Astrocyte (in vitro differentiated cells and primary cell): Measurements from ENCODE around the gene NUP93. TPM values are rescaled to one million over a fixed set of nuclear protein-coding genes. Genes with fewer than 3 reads are reported as not detected.

Experiments used
- DNase-seq: peaks from one replicate; pipeline ENCODE4 v3.0.0-alpha.2; 2010; ENCODE audit warnings: low read depth
- FAIRE-seq: peaks from 2 replicates; lab custom pipeline; 2011; peaks lifted over from hg19 to GRCh38; lab: Jason Lieb, UNC
- H2AFZ ChIP-seq: 2 replicates; pipeline ENCODE4 v1.6.0; 2012; ENCODE audit warnings: low read depth, low read length, inconsistent platforms
- H3K27ac ChIP-seq: 2 replicates; pipeline ENCODE4 v1.5.1; 2011; ENCODE audit warnings: low read depth, low read length, inconsistent platforms
- H3K27me3 ChIP-seq: 2 replicates; pipeline ENCODE4 v1.6.0; 2011; ENCODE audit warnings: low read length, inconsistent platforms; ENCODE audit not compliant: insufficient read depth
- H3K36me3 ChIP-seq: 2 replicates; pipeline ENCODE4 v1.5.1; 2011; ENCODE audit warnings: low read length, inconsistent platforms; ENCODE audit not compliant: insufficient read depth
- H3K4me1 ChIP-seq: 2 replicates; pipeline ENCODE4 v1.5.1; 2011; ENCODE audit warnings: low read length, inconsistent platforms; ENCODE audit not compliant: insufficient read depth
- H3K4me2 ChIP-seq: 2 replicates; pipeline ENCODE4 v1.6.0; 2012; ENCODE audit warnings: low read length, inconsistent platforms
- H3K4me3 ChIP-seq: 2 replicates; pipeline ENCODE4 v1.5.1; 2011; ENCODE audit warnings: low read depth, mild to moderate bottlenecking, low read length, inconsistent platforms; ENCODE audit not compliant: insufficient read depth
- H3K79me2 ChIP-seq: 2 replicates; pipeline ENCODE4 v1.6.0; 2012; ENCODE audit warnings: mild to moderate bottlenecking, low read length, inconsistent platforms; ENCODE audit not compliant: insufficient read depth
- H3K9ac ChIP-seq: 2 replicates; pipeline ENCODE4 v1.6.0; 2012; ENCODE audit warnings: mild to moderate bottlenecking, low read length, inconsistent platforms
- H3K9me3 ChIP-seq: 2 replicates; pipeline ENCODE4 v1.5.1; 2012; ENCODE audit warnings: low read depth, mild to moderate bottlenecking, low read length, inconsistent platforms; ENCODE audit not compliant: insufficient read depth
- H4K20me1 ChIP-seq: 2 replicates; pipeline ENCODE4 v1.6.0; 2012; ENCODE audit warnings: low read length, inconsistent platforms; ENCODE audit not compliant: insufficient read depth
- H3K27ac Mint-ChIP-seq: one replicate; pipeline ENCODE4 v1.8.0; 2021; ENCODE audit warnings: mild to moderate bottlenecking, mixed read lengths; ENCODE audit not compliant: unreplicated experiment
- H3K27me3 Mint-ChIP-seq: one replicate; pipeline ENCODE4 v1.8.0; 2021; ENCODE audit warnings: low read depth, mixed read lengths; ENCODE audit not compliant: unreplicated experiment
- H3K36me3 Mint-ChIP-seq: one replicate; pipeline ENCODE4 v1.8.0; 2021; ENCODE audit warnings: low read depth, mixed read lengths; ENCODE audit not compliant: unreplicated experiment
- H3K4me1 Mint-ChIP-seq: one replicate; pipeline ENCODE4 v1.8.0; 2021; ENCODE audit warnings: low read depth, mixed read lengths; ENCODE audit not compliant: unreplicated experiment
- H3K4me3 Mint-ChIP-seq: one replicate; pipeline ENCODE4 v1.8.0; 2021; ENCODE audit warnings: mild to moderate bottlenecking, moderate library complexity, mixed read lengths; ENCODE audit not compliant: unreplicated experiment
- H3K9me3 Mint-ChIP-seq: one replicate; pipeline ENCODE4 v1.8.0; 2021; ENCODE audit warnings: mild to moderate bottlenecking, mixed read lengths; ENCODE audit not compliant: unreplicated experiment
- EZH2 ChIP-seq: IDR thresholded peaks from 2 replicates; pipeline ENCODE4 v1.6.1; 2012; ENCODE audit warnings: mild to moderate bottlenecking, low read length, inconsistent platforms; ENCODE audit not compliant: insufficient read depth
- total RNA-seq: library from RNA; stranded (reverse); gene quantifications from 2 replicates; pipeline ENCODE4 v1.2.1, GENCODE V29; 2021
- TF ChIP-seq, protein P1 (sequence below): IDR thresholded peaks from 2 replicates; pipeline ENCODE4 v1.5.1; 2011; ENCODE audit warnings: low read depth, mild to moderate bottlenecking, inconsistent platforms, low read length, moderate library complexity; ENCODE audit not compliant: insufficient read depth

Gene NUP93
- total RNA-seq, 1 donor from 2014 or later = 89.3 TPM

GRCh38 chr16:56755038-56755437 lies 25.1 kb downstream of the NUP93 start:
- DNase-seq (no peak), FAIRE-seq (no peak)
- no peaks in the 10 kb centered on the region for H3K4me1 ChIP-seq
- Mint-ChIP-seq H3K4me3 (no peak overlapping the region), H3K27ac (no peak overlapping the region), H3K36me3 (peaks cover 16% of the 10 kb centered on the region), H3K9me3 (peaks cover 4% of the 10 kb centered on the region), H3K4me1 (peaks cover 6% of the 10 kb centered on the region), H3K27me3 (no peaks in the 10 kb centered on the region)
- no peak overlapping the region for H3K9ac ChIP-seq
- no peaks in the 10 kb centered on the region for H3K27me3 ChIP-seq
- no peaks in the 10 kb centered on the region for H3K9me3 ChIP-seq
- TF ChIP-seq EZH2 = no peak
- TF ChIP-seq, protein P1, sequence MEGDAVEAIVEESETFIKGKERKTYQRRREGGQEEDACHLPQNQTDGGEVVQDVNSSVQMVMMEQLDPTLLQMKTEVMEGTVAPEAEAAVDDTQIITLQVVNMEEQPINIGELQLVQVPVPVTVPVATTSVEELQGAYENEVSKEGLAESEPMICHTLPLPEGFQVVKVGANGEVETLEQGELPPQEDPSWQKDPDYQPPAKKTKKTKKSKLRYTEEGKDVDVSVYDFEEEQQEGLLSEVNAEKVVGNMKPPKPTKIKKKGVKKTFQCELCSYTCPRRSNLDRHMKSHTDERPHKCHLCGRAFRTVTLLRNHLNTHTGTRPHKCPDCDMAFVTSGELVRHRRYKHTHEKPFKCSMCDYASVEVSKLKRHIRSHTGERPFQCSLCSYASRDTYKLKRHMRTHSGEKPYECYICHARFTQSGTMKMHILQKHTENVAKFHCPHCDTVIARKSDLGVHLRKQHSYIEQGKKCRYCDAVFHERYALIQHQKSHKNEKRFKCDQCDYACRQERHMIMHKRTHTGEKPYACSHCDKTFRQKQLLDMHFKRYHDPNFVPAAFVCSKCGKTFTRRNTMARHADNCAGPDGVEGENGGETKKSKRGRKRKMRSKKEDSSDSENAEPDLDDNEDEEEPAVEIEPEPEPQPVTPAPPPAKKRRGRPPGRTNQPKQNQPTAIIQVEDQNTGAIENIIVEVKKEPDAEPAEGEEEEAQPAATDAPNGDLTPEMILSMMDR = no peak
- no peak overlapping the region for H3K4me2 ChIP-seq
- H3K27ac ChIP-seq = no peak overlapping the region
- H4K20me1 ChIP-seq = no peaks in the 10 kb centered on the region
- H3K4me3 ChIP-seq = no peak overlapping the region
- H3K79me2 ChIP-seq = peaks cover 67% of the 10 kb centered on the region
- no peak overlapping the region for H2AFZ ChIP-seq
- H3K36me3 ChIP-seq = no peaks in the 10 kb centered on the region

DNA sequence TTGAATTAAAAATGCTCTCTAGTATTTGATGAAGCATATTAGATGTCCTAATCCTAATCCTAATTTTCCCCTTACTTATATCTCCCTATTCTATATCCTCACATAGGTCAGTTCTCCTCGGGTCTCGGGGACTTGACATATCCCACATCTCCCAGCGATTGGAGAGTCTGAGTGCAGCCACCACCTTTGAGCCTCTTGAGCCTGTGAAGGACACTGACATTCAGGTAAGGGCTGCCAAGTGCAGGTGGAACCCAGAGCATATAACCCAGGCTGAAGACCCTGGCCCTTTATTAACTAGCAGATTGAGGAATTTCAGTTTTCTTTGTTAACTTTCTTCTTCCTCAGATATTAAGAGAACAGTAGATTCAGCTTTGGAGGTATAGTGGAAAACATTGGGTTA lies 28.5 kb downstream of the NUP93 start:
- DNase-seq (no peak), FAIRE-seq (no peak)
- H3K4me2 ChIP-seq = no peak overlapping the region
- no peak overlapping the region for H2AFZ ChIP-seq
- TF ChIP-seq EZH2 = no peak
- TF ChIP-seq, protein P1 = no peak
- H3K27ac ChIP-seq = no peak overlapping the region
- H3K9ac ChIP-seq = no peak overlapping the region
- Mint-ChIP-seq H3K27me3 (no peaks in the 10 kb centered on the region), H3K4me3 (no peak overlapping the region), H3K36me3 (peaks cover 22% of the 10 kb centered on the region), H3K9me3 (peaks cover 4% of the 10 kb centered on the region), H3K27ac (no peak overlapping the region), H3K4me1 (peaks cover 3% of the 10 kb centered on the region)
- no peaks in the 10 kb centered on the region for H3K27me3 ChIP-seq
- peaks cover 6% of the 10 kb centered on the region for H3K36me3 ChIP-seq
- H3K79me2 ChIP-seq = peaks cover 42% of the 10 kb centered on the region
- no peaks in the 10 kb centered on the region for H3K9me3 ChIP-seq
- H3K4me1 ChIP-seq = no peaks in the 10 kb centered on the region
- H4K20me1 ChIP-seq = no peaks in the 10 kb centered on the region
- no peak overlapping the region for H3K4me3 ChIP-seq

- no peaks in the 10 kb centered on the region for H3K27me3 Mint-ChIP-seq
Observed at GRCh38 chr16:56758930-56759329, 29.0 kb downstream of the NUP93 start.

More at GRCh38 chr16:56758930-56759329, 29.0 kb downstream of the NUP93 start:
- Histone ChIP-seq H3K9me3 (no peaks in the 10 kb centered on the region), H3K4me3 (no peak overlapping the region), H4K20me1 (no peaks in the 10 kb centered on the region), H3K4me2 (no peak overlapping the region), H3K27ac (no peak overlapping the region), H3K36me3 (peaks cover 6% of the 10 kb centered on the region), H3K79me2 (peaks cover 41% of the 10 kb centered on the region), H3K9ac (no peak overlapping the region), H2AFZ (no peak overlapping the region), H3K4me1 (no peaks in the 10 kb centered on the region), H3K27me3 (no peaks in the 10 kb centered on the region)
- Mint-ChIP-seq H3K4me1 (peaks cover 2% of the 10 kb centered on the region), H3K9me3 (peaks cover 4% of the 10 kb centered on the region), H3K36me3 (peaks cover 22% of the 10 kb centered on the region), H3K4me3 (no peak overlapping the region), H3K27ac (no peak overlapping the region)
- no peak for DNase-seq
- no peak for FAIRE-seq
- no peak for TF ChIP-seq EZH2
- TF ChIP-seq, protein P1 = no peak
